Heart left ventricle (tissue), 16 donors: ENCODE measurements around the gene CALML6. TPM values are rescaled to one million over a fixed set of nuclear protein-coding genes. Genes with fewer than 3 reads are reported as not detected.

Experiments used
- ATAC-seq, 4 donors: fragments of 200-7000 bp; cut with Tn5 transposase; one replicate each; pipeline ENCODE4 v1.9.1; 2020 to 2022; ENCODE audit warnings: moderate library complexity in 4 of 4, mild to moderate bottlenecking in 3 of 4, moderate number of reproducible peaks in 1 of 4
- DNase-seq, 5 donors: peaks; one replicate each; pipeline ENCODE4 v3.0.0-alpha.2; 2020
- H3K27ac ChIP-seq, 12 donors: fragments of 200-600 bp; sonication (generic) in 4 of 12; one replicate each; pipeline versions ENCODE4 v1.5.0 to v1.8.0; 2016 to 2022; ENCODE audit warnings: mild to moderate bottlenecking in 2 of 12
- H3K27me3 ChIP-seq, 9 donors: fragments of 200-600 bp; sonication (generic) in 2 of 9; one replicate each; pipeline versions ENCODE4 v1.5.1 to v1.8.0; 2016 to 2022; ENCODE audit warnings: mild to moderate bottlenecking in 3 of 9
- H3K36me3 ChIP-seq, 9 donors: fragments of 200-600 bp; sonication (generic) in 2 of 9; one replicate each; pipeline versions ENCODE4 v1.5.0 to v1.8.0; 2018 to 2022; ENCODE audit warnings: mild to moderate bottlenecking in 2 of 9
- H3K4me1 ChIP-seq, 12 donors: fragments of 200-600 bp; sonication (generic) in 4 of 12; one replicate each; pipeline versions ENCODE4 v1.5.0 to v1.8.0; 2016 to 2022; ENCODE audit warnings: mild to moderate bottlenecking in 3 of 12
- H3K4me3 ChIP-seq, 12 donors: fragments of 200-600 bp; sonication (generic) in 4 of 12; one replicate each; pipeline versions ENCODE4 v1.5.0 to v1.8.0; 2017 to 2022; ENCODE audit warnings: mild to moderate bottlenecking in 9 of 12, moderate library complexity in 4 of 12
- H3K9me3 ChIP-seq, 12 donors: fragments of 200-600 bp; sonication (generic) in 4 of 12; one replicate each; pipeline versions ENCODE4 v1.5.0 to v1.8.0; 2016 to 2022; ENCODE audit warnings: mild to moderate bottlenecking in 1 of 12
- CTCF ChIP-seq, 12 donors: fragments of 200-600 bp; sonication (generic) in 4 of 12; IDR thresholded peaks; one replicate each; pipeline versions ENCODE4 v1.5.0 to v1.8.0; 2018 to 2022; ENCODE audit warnings: antibody characterized with exemption in 12 of 12, mild to moderate bottlenecking in 5 of 12
- POLR2A ChIP-seq, 2 donors: fragments of 450-650 bp; IDR thresholded peaks; one replicate each; pipeline ENCODE4 v1.6.1; 2017; ENCODE audit warnings: antibody characterized with exemption in 2 of 2, mild to moderate bottlenecking in 2 of 2, moderate library complexity in 2 of 2
- WGBS, 4 donors: extraction: QIAGEN DNeasy Blood & Tissue Kit in 2 of 4; methylation state at CpG; one replicate each; pipeline versions ENCODE4 v1.1.5 to v1.1.7; 2013 to 2018; 5-methylcytosine and 5-hydroxymethylcytosine counted together
- intact Hi-C, 10 donors: fragments of 100-400 bp; cut with DNase I; formaldehyde crosslinking; loops; one replicate each; pipeline versions ENCODE4 v1.11.1 to v1.14.2; 2022
- polyA plus RNA-seq, 2 donors: library from polyadenylated mRNA; stranded (reverse); fragments of 200-250 nt; gene quantifications; one replicate each; pipeline ENCODE4 v1.2.3, GENCODE V29; 2013
- total RNA-seq, 9 donors: library from RNA; depleted of rRNA in 2 of 9; stranded (reverse); fragments of >200 nt in 2 of 9; fragmentation: NEBNext Ultra II Directional in 3 of 9; extraction: Animal tissue kit (Norgen Biotek cat#: 25700) in 3 of 9; gene quantifications; one replicate each; pipeline versions ENCODE4 v1.1.0 to v1.2.4, GENCODE V29; 2016 to 2023
- donor health status: ischemic (EF 13 %, LVEDD 7.1; RV severe dilation, severe dysfunction).
- donor health status: healthy with polysubstance abuse.
- donor health status: DM: no; HTN: yes; CAD: no.
- donor health status: DM: no; HTN: no; CAD: no.
- donor health status: ischemic (EF 25% LVEDD 6.9; RV normal size, moderate dysfunction).
- donor health status: ischemic (EF 25% LVEDD 5.7; RV mildly dilated, moderate dysfunction).
- donor health status: healthy.
- donor health status: DM: yes; HTN: yes; CAD: no.
- donor health status: ischemic (EF 35%, LVEDD 5.7; RV mildly dilated, moderate dysfunction).
- donor health status: nonischemic (EF 11% LVEDD 7.7; RV severe dilation, severe dysfunction).
- donor health status: DM: yes; HTN: yes; CAD: no.
- donor health status: PGD.
- donor health status: ischemic (EF 29% LVEDD 5.4; RV normal size, mild dysfunction).
- donor health status: nonischemic (EF 23%, LVEDD 6.1; RV moderate dilation, normal function).

The CALML6 gene
- total and polyA plus RNA-seq, 11 donors, result 0.17 to 0.58 (median 0.29) TPM; not detected in 8

DNA sequence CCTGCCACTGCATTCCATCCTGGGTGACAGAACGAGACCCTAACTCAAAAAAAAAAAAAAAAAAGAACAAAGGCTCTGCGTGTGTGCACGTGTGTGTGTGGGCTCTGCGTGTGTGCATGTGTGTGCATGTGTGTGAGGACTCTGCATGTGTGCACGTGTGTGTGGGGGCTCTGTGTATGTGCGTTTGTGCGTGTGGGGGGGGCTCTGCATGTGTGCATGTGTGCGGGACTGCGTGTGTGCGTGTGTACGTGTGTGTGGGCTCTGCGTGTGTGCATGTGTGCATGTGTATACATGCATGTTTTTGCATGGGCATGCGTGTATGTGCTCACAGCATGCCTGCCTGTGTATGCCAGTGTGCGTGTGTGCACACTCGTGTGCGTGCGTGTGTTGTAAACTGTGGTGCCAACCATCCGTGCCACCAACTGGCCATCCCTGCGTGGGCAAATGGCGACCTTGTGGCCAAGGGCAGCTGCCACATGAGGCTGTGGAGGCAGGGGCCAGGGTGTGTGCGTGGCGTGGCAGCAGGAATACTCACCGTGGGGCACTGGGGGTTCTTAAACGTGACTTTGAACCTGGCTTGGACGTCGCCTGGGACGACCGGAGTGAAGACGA is 30.8 kb downstream of the CALML6 start:
- Histone ChIP-seq H3K4me1 (peaks cover 0 to 17% (median 5%) of the 10 kb centered on the region in 12 donors), H3K27me3 (peaks cover 0 to 8% (median 0%) of the 10 kb centered on the region in 9 donors), H3K9me3 (no peaks in the 10 kb centered on the region), H3K27ac (no peak overlapping the region), H3K36me3 (no peaks in the 10 kb centered on the region), H3K4me3 (no peak overlapping the region)
- intact Hi-C loops, result loop anchor here in 2 of 10 donors (10.0 kb wide), 1 partner anchor 229 kb away; no protein-coding TSS in a partner anchor
- TF ChIP-seq CTCF (IDR thresholded peaks at IDR 0.05), result no peak
- TF ChIP-seq POLR2A (IDR thresholded peaks at IDR 0.05), result no peak
- WGBS, 4 donors, result 87 to 92% (median 89%) methylated on average over 21 to 29 of the region's 29 CpGs
- ATAC-seq (no peak), DNase-seq (peak in 1 of 5 donors; percentile 41)

DNA sequence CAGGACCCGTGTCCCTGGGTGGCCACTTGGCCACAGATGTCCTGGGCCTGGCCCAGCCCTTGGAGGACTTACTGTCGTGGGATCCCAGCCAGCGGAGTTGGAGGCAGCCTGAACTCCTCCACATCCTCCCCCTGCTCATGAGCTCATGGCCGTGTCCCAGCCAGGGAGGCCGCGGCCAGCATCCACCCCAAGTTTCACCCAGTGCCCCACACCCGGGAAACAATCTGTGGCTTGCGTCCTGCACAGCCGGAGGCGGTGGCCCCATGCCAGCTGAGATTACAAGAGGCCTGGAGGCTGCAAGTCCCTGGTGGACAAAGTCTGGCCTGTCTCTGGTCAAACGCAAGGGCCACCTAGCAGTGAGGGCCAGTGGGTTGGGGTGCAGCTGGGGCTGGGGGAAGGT is 31.5 kb downstream of the CALML6 start:
- DNase-seq (peak in 3 of 5 donors; percentile 59 to 70 (median 66)), ATAC-seq (peak in 3 of 4 donors; percentile 37 to 57 (median 44))
- H3K9me3 ChIP-seq, result no peaks in the 10 kb centered on the region
- WGBS, 4 donors, result 8 to 21% (median 12%) methylated on average over 7 to 11 of the region's 11 CpGs
- peaks cover 0 to 17% (median 5%) of the 10 kb centered on the region in 12 donors for H3K4me1 ChIP-seq
- no peaks in the 10 kb centered on the region for H3K36me3 ChIP-seq
- no peak overlapping the region for H3K27ac ChIP-seq
- H3K27me3 ChIP-seq, result peaks cover 0 to 8% (median 0%) of the 10 kb centered on the region in 9 donors
- no peak overlapping the region for H3K4me3 ChIP-seq
- no peak for TF ChIP-seq CTCF (IDR thresholded peaks at IDR 0.05)
- no peak for TF ChIP-seq POLR2A (IDR thresholded peaks at IDR 0.05)
- intact Hi-C loops, result loop anchor here in 2 of 10 donors (10.0 kb wide), 1 partner anchor 228 kb away; no protein-coding TSS in a partner anchor

DNA sequence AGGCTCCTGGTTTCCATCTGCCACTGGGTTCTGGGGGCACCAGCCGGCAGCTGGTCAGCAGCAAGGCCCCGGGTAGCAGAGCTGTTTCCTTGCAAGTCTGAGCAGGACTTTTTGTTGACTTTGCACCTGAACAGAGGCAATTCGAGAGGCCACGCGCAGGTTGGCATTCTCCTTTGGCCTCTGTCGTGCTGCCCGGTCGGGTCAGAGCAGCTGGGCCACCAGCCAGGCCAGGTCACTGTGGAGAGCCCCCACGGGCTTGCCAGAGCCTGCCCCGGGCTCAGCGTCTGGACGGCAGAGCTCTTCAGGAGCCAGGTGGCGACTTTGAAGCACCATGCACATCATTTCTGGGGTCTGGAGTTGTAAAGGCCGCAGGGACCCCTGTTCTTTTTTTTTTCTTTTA is 32.4 kb downstream of the CALML6 start:
- no peak for TF ChIP-seq CTCF (IDR thresholded peaks at IDR 0.05)
- TF ChIP-seq POLR2A (IDR thresholded peaks at IDR 0.05), result no peak
- Histone ChIP-seq H3K27ac (no peak overlapping the region), H3K36me3 (no peaks in the 10 kb centered on the region), H3K4me3 (no peak overlapping the region), H3K9me3 (no peaks in the 10 kb centered on the region), H3K27me3 (peaks cover 0 to 6% (median 0%) of the 10 kb centered on the region in 9 donors), H3K4me1 (peaks cover 0 to 17% (median 5%) of the 10 kb centered on the region in 12 donors)
- no peak for ATAC-seq
- 80 to 87% (median 82%) methylated on average over 12 to 14 of the region's 14 CpGs for WGBS, 4 donors
- peak in 1 of 5 donors; percentile 31 for DNase-seq
- intact Hi-C loops, result loop anchor here in 2 of 10 donors (10.0 kb wide), 1 partner anchor 227 kb away; no protein-coding TSS in a partner anchor

DNA sequence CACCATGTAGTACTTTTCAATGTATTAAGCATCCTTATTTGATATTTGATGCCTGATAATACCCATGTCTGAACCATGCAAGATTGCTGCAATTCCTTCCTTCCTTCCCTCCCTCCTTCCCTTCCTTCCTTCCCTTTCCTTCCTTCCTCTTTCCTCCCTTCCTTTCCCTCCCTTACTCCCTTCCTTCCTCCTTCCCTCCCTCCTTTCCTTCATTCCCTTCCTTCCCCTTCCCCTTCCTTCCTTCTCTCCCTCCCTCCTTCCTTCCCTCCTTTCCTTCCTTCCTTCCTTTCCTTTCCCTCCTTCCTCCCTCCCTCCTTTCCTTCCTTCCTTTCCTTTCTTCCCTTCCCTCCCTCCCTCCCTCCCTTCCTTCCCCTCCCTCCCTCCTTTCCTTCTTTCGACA is 33.7 kb downstream of the CALML6 start:
- ATAC-seq (no peak), DNase-seq (no peak)
- 30 to 66% (median 37%) methylated on average over 1 of the region's 1 CpG for WGBS, 4 donors
- H3K9me3 ChIP-seq, result no peaks in the 10 kb centered on the region
- TF ChIP-seq CTCF (IDR thresholded peaks at IDR 0.05) (no peak), POLR2A (IDR thresholded peaks at IDR 0.05) (no peak)
- intact Hi-C loops, result loop anchor here in 2 of 10 donors (10.0 kb wide), 1 partner anchor 226 kb away; no protein-coding TSS in a partner anchor
- H3K4me1 ChIP-seq, result peaks cover 0 to 16% (median 5%) of the 10 kb centered on the region in 12 donors
- no peak overlapping the region for H3K27ac ChIP-seq
- no peak overlapping the region for H3K4me3 ChIP-seq
- no peaks in the 10 kb centered on the region for H3K36me3 ChIP-seq
- peaks cover 0 to 1% (median 0%) of the 10 kb centered on the region in 9 donors for H3K27me3 ChIP-seq
